HG03442 (cell line): ENCODE measurements around the gene SLC23A3.

Source experiments
- ATAC-seq: cut with Tn5 transposase; IDR thresholded peaks from one replicate; pipeline ENCODE4 v1.9.1; 2021; ENCODE audit warnings: mild to moderate bottlenecking, moderate library complexity; ENCODE audit not compliant: unreplicated experiment

SLC23A3 gene

GRCh38 chr2:219116776-219117646 is 52.8 kb downstream of the SLC23A3 start:
- no peak for ATAC-seq

- no peak for ATAC-seq
Measured at GRCh38 chr2:219112651-219113338, 57.0 kb downstream of the SLC23A3 start.

GRCh38 chr2:219112062-219112406 is 57.8 kb downstream of the SLC23A3 start:
- no peak for ATAC-seq
